ENCODE results near the gene UBA3. TPM values are rescaled to one million over a fixed set of nuclear protein-coding genes. Genes with fewer than 3 reads are reported as not detected.
A peak's percentile ranks its signal among the peaks of the same experiment; 100 is the strongest.

Gene UBA3
- total RNA-seq, 2 donors from 2014 or later: 74.6 to 76.6 TPM

GRCh38 chr3:69121950-69122349, 41.8 kb upstream of the UBA3 start:
- H3K4me3 Mint-ChIP-seq: no peak overlapping the region
- H3K27ac ChIP-seq (ENCODE audit: low read depth, low read length): no peak overlapping the region
- H3K4me1 Mint-ChIP-seq: no peaks in the 10 kb centered on the region
- H3K9ac ChIP-seq (ENCODE audit: extremely low read depth, low read length, poor library complexity, severe bottlenecking): no peak overlapping the region
- no peak for DNase-seq
- 84 to 89% methylated on average over 6 to 7 of the region's 8 CpGs for WGBS, 2 experiments (ENCODE audit: insufficient coverage in 1 of 2, insufficient read length in 1 of 2)
- H3K4me3 ChIP-seq (ENCODE audit: low read length): no peak overlapping the region
- no peaks in the 10 kb centered on the region for H3K4me1 ChIP-seq (ENCODE audit: control insufficient read depth, insufficient read depth, low read length)
- no peaks in the 10 kb centered on the region for H3K9me3 Mint-ChIP-seq
- H3K27me3 Mint-ChIP-seq (ENCODE audit: insufficient read depth): no peaks in the 10 kb centered on the region
- no peaks in the 10 kb centered on the region for H3K27me3 ChIP-seq (ENCODE audit: control insufficient read depth, insufficient read depth, low read length, poor library complexity, severe bottlenecking)
- TF ChIP-seq CTCF (conservative IDR thresholded peaks at IDR 0.05): no peak
- H3K9me3 ChIP-seq (ENCODE audit: control insufficient read depth, low read length): no peaks in the 10 kb centered on the region
- H3K36me3 ChIP-seq (ENCODE audit: control insufficient read depth, insufficient read depth, low read length): no peaks in the 10 kb centered on the region
- H3K36me3 Mint-ChIP-seq (ENCODE audit: low read depth): no peaks in the 10 kb centered on the region
- H3K27ac Mint-ChIP-seq: no peak overlapping the region

DNA sequence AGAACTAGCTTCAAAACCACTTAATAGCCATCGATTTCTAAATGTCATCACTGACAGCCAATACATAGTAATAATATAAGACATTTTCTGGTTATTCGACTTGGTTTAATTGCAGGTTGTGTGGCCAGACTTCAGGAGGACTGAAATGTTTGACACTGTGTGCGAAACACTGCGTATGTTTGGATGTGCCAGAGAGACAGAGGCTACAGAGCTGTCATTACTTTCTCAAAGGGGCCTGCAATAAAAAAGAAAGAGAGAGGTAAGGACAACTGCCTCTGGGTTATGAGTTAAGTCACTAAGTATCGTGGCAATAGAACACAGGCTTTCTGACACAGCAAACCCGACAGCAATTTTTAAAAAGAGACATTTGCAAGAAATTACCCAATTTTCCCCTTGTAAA, 41.3 kb upstream of the UBA3 start:
- Mint-ChIP-seq H3K9me3 (no peaks in the 10 kb centered on the region), H3K4me1 (no peaks in the 10 kb centered on the region), H3K27ac (no peak overlapping the region), H3K36me3 (ENCODE audit: low read depth) (no peaks in the 10 kb centered on the region), H3K27me3 (ENCODE audit: insufficient read depth) (no peaks in the 10 kb centered on the region), H3K4me3 (no peak overlapping the region)
- DNase-seq: no peak
- H3K9me3 ChIP-seq (ENCODE audit: control insufficient read depth, low read length): no peaks in the 10 kb centered on the region
- H3K36me3 ChIP-seq (ENCODE audit: control insufficient read depth, insufficient read depth, low read length): no peaks in the 10 kb centered on the region
- no peak overlapping the region for H3K4me3 ChIP-seq (ENCODE audit: low read length)
- WGBS, 2 experiments (ENCODE audit: insufficient coverage in 1 of 2, insufficient read length in 1 of 2): 88 to 100% methylated on average over 3 to 6 of the region's 6 CpGs
- no peaks in the 10 kb centered on the region for H3K27me3 ChIP-seq (ENCODE audit: control insufficient read depth, insufficient read depth, low read length, poor library complexity, severe bottlenecking)
- H3K9ac ChIP-seq (ENCODE audit: extremely low read depth, low read length, poor library complexity, severe bottlenecking): no peak overlapping the region
- H3K27ac ChIP-seq (ENCODE audit: low read depth, low read length): no peak overlapping the region
- H3K4me1 ChIP-seq (ENCODE audit: control insufficient read depth, insufficient read depth, low read length): no peaks in the 10 kb centered on the region
- no peak for TF ChIP-seq CTCF (conservative IDR thresholded peaks at IDR 0.05)

GRCh38 chr3:69120879-69121464, 40.8 kb upstream of the UBA3 start:
- no peaks in the 10 kb centered on the region for H3K9me3 Mint-ChIP-seq
- no peaks in the 10 kb centered on the region for H3K27me3 Mint-ChIP-seq (ENCODE audit: insufficient read depth)
- peak; percentile 95 for TF ChIP-seq CTCF (conservative IDR thresholded peaks at IDR 0.05)
- 7 to 22% methylated on average over 1 of the region's 1 CpG for WGBS, 2 experiments (ENCODE audit: insufficient coverage in 1 of 2, insufficient read length in 1 of 2)
- Histone ChIP-seq H3K9me3 (ENCODE audit: control insufficient read depth, low read length) (no peaks in the 10 kb centered on the region), H3K9ac (ENCODE audit: extremely low read depth, low read length, poor library complexity, severe bottlenecking) (no peak overlapping the region), H3K4me1 (ENCODE audit: control insufficient read depth, insufficient read depth, low read length) (no peaks in the 10 kb centered on the region), H3K36me3 (ENCODE audit: control insufficient read depth, insufficient read depth, low read length) (no peaks in the 10 kb centered on the region), H3K4me3 (ENCODE audit: low read length) (no peak overlapping the region), H3K27ac (ENCODE audit: low read depth, low read length) (no peak overlapping the region), H3K27me3 (ENCODE audit: control insufficient read depth, insufficient read depth, low read length, poor library complexity, severe bottlenecking) (no peaks in the 10 kb centered on the region)
- no peaks in the 10 kb centered on the region for H3K36me3 Mint-ChIP-seq (ENCODE audit: low read depth)
- peak; percentile 94 for DNase-seq
- no peak overlapping the region for H3K4me3 Mint-ChIP-seq
- no peak overlapping the region for H3K27ac Mint-ChIP-seq
- H3K4me1 Mint-ChIP-seq: no peaks in the 10 kb centered on the region

Measured in endodermal cell (in vitro differentiated cells).